Small intestine (tissue), 7 donors: ENCODE data around the gene HSD11B1. TPM values are rescaled to one million over a fixed set of nuclear protein-coding genes. Genes with fewer than 3 reads are reported as not detected.

Experiments
- DNase-seq, 2 donors: peaks; one replicate each; pipeline versions ENCODE4 v3.0.0 to v3.0.0-alpha.2; 2013
- FAIRE-seq: peaks from 2 replicates; lab custom pipeline; 2012; peaks lifted over from hg19 to GRCh38; lab: Jason Lieb, UNC
- H3K27ac ChIP-seq, 3 donors: one replicate each; pipeline ENCODE4 v1.5.1; 2013; ENCODE audit warnings: low read length in 2 of 3, mild to moderate bottlenecking in 2 of 3, control low read depth in 1 of 3, inconsistent platforms in 1 of 3, low read depth in 1 of 3, moderate library complexity in 1 of 3
- H3K27me3 ChIP-seq, 3 donors: one replicate each; pipeline ENCODE4 v1.6.1; 2013; ENCODE audit warnings: low read length in 3 of 3, inconsistent platforms in 1 of 3; ENCODE audit not compliant: control insufficient read depth in 3 of 3, insufficient read depth in 3 of 3
- H3K36me3 ChIP-seq, 3 donors: one replicate each; pipeline ENCODE4 v1.6.1; 2013; ENCODE audit warnings: low read length in 3 of 3, inconsistent platforms in 1 of 3, low read depth in 1 of 3, mild to moderate bottlenecking in 1 of 3, moderate library complexity in 1 of 3; ENCODE audit not compliant: control insufficient read depth in 3 of 3, insufficient read depth in 2 of 3
- H3K4me1 ChIP-seq, 3 donors: one replicate each; pipeline ENCODE4 v1.6.1; 2013; ENCODE audit warnings: low read length in 2 of 3, inconsistent platforms in 1 of 3, low read depth in 1 of 3, mild to moderate bottlenecking in 1 of 3, moderate library complexity in 1 of 3; ENCODE audit not compliant: control insufficient read depth in 3 of 3, insufficient read depth in 2 of 3
- H3K4me3 ChIP-seq, 3 donors: one replicate each; pipeline ENCODE4 v1.5.1; 2013; ENCODE audit warnings: low read length in 3 of 3, control low read depth in 1 of 3, inconsistent platforms in 1 of 3, low read depth in 1 of 3, mild to moderate bottlenecking in 1 of 3, moderate library complexity in 1 of 3
- H3K9me3 ChIP-seq, 2 donors: one replicate each; pipeline ENCODE4 v1.6.1; 2013; ENCODE audit warnings: low read depth in 1 of 2, low read length in 1 of 2; ENCODE audit not compliant: control insufficient read depth in 2 of 2, insufficient read depth in 1 of 2
- WGBS, 3 donors: extraction: QIAGEN DNeasy Blood & Tissue Kit; methylation state at CpG; one replicate each; pipeline ENCODE4 v1.1.7; 2013; 5-methylcytosine and 5-hydroxymethylcytosine counted together
- polyA plus RNA-seq, 4 donors: library from polyadenylated mRNA; stranded (reverse) in 3 of 4; unstranded in 1 of 4; fragments of 200-250 nt in 3 of 4; fragments of 120-200 nt in 1 of 4; gene quantifications; one replicate each; pipeline versions ENCODE4 v1.2.1 to v1.2.3, GENCODE V29; 2013
- donor health status: healthy with polysubstance abuse.
- donor health status: control.
- donor health status: control.
- donor health status: Bipolar disorder and iron deficiency.
- donor health status: healthy.

HSD11B1 gene
- polyA plus RNA-seq, 4 donors = 1.6 to 3.8 TPM; not detected in 2

- H3K27ac ChIP-seq = no peak overlapping the region
- no peaks in the 10 kb centered on the region for H3K9me3 ChIP-seq
- no peaks in the 10 kb centered on the region for H3K36me3 ChIP-seq
- no peak overlapping the region for H3K4me3 ChIP-seq
- 62 to 78% (median 72%) methylated on average over 4 of the region's 4 CpGs for whole genome bisulfite sequencing, 3 donors
- no peaks in the 10 kb centered on the region for H3K27me3 ChIP-seq
- DNase-seq (no peak), FAIRE-seq (no peak)
- peaks cover 0 to 3% (median 0%) of the 10 kb centered on the region in 3 donors for H3K4me1 ChIP-seq
Measured at GRCh38 chr1:209685821-209686220, 18.8 kb upstream of the HSD11B1 start.

GRCh38 chr1:209686322-209686721, 18.3 kb upstream of the HSD11B1 start:
- H3K27ac ChIP-seq = no peak overlapping the region
- WGBS, 3 donors = 67 to 92% (median 90%) methylated on average over 4 of the region's 4 CpGs
- DNase-seq = no peak
- peaks cover 0 to 3% (median 0%) of the 10 kb centered on the region in 3 donors for H3K4me1 ChIP-seq
- H3K9me3 ChIP-seq = no peaks in the 10 kb centered on the region
- H3K4me3 ChIP-seq = no peak overlapping the region
- no peak for FAIRE-seq
- H3K36me3 ChIP-seq = no peaks in the 10 kb centered on the region
- H3K27me3 ChIP-seq = no peaks in the 10 kb centered on the region

DNA sequence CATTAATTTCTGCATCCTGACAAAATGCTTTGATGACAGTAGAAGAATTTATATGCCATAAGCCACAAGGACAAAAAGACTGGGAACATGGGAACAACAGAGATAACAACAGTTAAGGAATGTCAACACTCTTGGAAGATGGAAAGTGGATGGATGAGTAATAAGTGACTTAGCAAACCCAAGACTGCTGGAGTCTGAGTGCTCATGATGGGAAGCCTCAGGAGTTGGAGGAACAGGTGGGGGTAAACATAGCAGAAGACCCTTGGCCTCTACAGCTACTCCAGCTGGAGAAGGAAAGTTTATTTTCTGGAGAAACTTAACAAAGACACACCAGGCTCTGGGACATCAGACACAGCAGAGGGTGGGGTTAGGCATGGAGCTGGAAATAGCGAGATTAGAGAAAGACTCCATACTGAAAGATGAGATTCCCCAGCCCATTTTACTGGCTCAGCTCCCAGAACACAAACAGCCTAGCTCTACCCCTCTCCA, 15.9 kb upstream of the HSD11B1 start:
- Histone ChIP-seq H3K27me3 (no peaks in the 10 kb centered on the region), H3K27ac (no peak overlapping the region), H3K4me3 (no peak overlapping the region), H3K36me3 (no peaks in the 10 kb centered on the region), H3K9me3 (no peaks in the 10 kb centered on the region), H3K4me1 (peaks cover 0 to 3% (median 3%) of the 10 kb centered on the region in 3 donors)
- WGBS, 3 donors = 74 to 90% (median 88%) methylated on average over 1 of the region's 1 CpG
- no peak for DNase-seq
- no peak for FAIRE-seq

GRCh38 chr1:209689477-209689876, 15.2 kb upstream of the HSD11B1 start:
- H3K36me3 ChIP-seq = no peaks in the 10 kb centered on the region
- H3K4me1 ChIP-seq = peaks cover 0 to 3% (median 3%) of the 10 kb centered on the region in 3 donors
- DNase-seq = peak; percentile 48 to 63
- H3K9me3 ChIP-seq = no peaks in the 10 kb centered on the region
- FAIRE-seq = no peak
- no peak overlapping the region for H3K27ac ChIP-seq
- 54 to 59% (median 57%) methylated on average over 4 of the region's 4 CpGs for WGBS, 3 donors
- no peak overlapping the region for H3K4me3 ChIP-seq
- no peaks in the 10 kb centered on the region for H3K27me3 ChIP-seq

- peak overlapping the region in 1 of 3 donors; percentile 32 for H3K27ac ChIP-seq
- no peak for FAIRE-seq
- WGBS, 3 donors = 51 to 61% (median 60%) methylated on average over 3 of the region's 3 CpGs
Measured at GRCh38 chr1:209691237-209691636, 13.4 kb upstream of the HSD11B1 start.

DNA sequence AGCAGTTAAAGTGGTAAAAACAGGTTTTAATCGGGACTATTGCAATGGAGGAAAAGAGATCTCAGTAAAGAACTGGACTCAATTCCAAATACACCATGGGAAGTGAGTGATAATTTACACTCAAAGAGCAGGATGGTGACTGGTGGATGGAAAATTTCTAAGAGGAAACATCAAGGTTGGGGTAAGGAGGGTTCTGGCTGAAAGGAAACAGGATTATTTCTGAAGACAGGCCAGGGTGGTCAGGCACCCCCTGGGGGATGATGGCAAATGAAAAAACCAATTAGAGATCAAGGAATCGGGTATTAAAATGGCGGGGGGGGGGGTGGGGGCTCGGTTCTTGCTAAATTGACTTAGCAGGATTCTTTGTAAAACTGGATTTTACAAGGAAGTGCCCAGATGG, 12.3 kb upstream of the HSD11B1 start:
- Histone ChIP-seq H3K27me3 (no peaks in the 10 kb centered on the region), H3K4me1 (peaks cover 0 to 3% (median 3%) of the 10 kb centered on the region in 3 donors), H3K27ac (no peak overlapping the region), H3K9me3 (no peaks in the 10 kb centered on the region), H3K36me3 (no peaks in the 10 kb centered on the region), H3K4me3 (no peak overlapping the region)
- FAIRE-seq (no peak), DNase-seq (no peak)
- 44 to 61% (median 50%) methylated on average over 3 to 4 of the region's 4 CpGs for WGBS, 3 donors

More at GRCh38 chr1:209691237-209691636, 13.4 kb upstream of the HSD11B1 start:
- H3K36me3 ChIP-seq = no peaks in the 10 kb centered on the region
- H3K27me3 ChIP-seq = no peaks in the 10 kb centered on the region
- H3K4me3 ChIP-seq = no peak overlapping the region
- peaks cover 0 to 3% (median 3%) of the 10 kb centered on the region in 3 donors for H3K4me1 ChIP-seq
- H3K9me3 ChIP-seq = no peaks in the 10 kb centered on the region
- no peak for DNase-seq

- Histone ChIP-seq H3K36me3 (no peaks in the 10 kb centered on the region), H3K27me3 (no peaks in the 10 kb centered on the region), H3K4me1 (peaks cover 0 to 3% (median 3%) of the 10 kb centered on the region in 3 donors), H3K4me3 (no peak overlapping the region), H3K9me3 (no peaks in the 10 kb centered on the region), H3K27ac (no peak overlapping the region)
- peak; percentile 80 to 81 for DNase-seq
- no peak for FAIRE-seq
- WGBS, 3 donors = 0 to 2% (median 2%) methylated on average over 3 of the region's 3 CpGs
Measured at GRCh38 chr1:209692745-209693504, 11.7 kb upstream of the HSD11B1 start.

DNA sequence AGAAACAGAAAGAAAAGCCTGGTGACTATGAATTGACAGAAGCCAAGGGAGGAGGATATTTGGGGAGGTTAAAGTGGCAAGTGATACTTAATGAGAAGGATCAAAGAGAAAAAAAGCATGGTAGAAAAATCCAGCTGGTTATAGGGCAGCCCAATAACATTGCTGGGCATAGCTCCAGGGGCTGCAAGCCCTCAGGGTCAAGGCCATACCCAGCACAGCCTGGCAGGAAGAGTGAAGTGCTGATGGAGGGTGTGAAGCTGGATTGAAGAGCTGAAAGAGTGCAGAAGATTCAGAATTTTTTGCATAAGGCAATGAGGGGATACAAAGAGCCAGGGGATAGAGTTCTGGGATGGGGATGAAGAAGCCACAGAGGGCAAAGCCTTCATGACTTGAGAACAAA, 8.0 kb upstream of the HSD11B1 start:
- no peak overlapping the region for H3K27ac ChIP-seq
- FAIRE-seq = no peak

More for the DNA sequence above, 8.0 kb upstream of the HSD11B1 start:
- peaks cover 0 to 3% (median 0%) of the 10 kb centered on the region in 3 donors for H3K4me1 ChIP-seq
- DNase-seq = no peak
- H3K36me3 ChIP-seq = no peaks in the 10 kb centered on the region
- no peak overlapping the region for H3K4me3 ChIP-seq
- no peaks in the 10 kb centered on the region for H3K27me3 ChIP-seq
- no peaks in the 10 kb centered on the region for H3K9me3 ChIP-seq
